HEK293T (cell line): ENCODE measurements around the gene TM4SF1.

Source experiments
- CTCF ChIA-PET: fragments of 350-600 bp; formaldehyde crosslinking; extraction: SDS; loops from one replicate; lab custom pipeline; 2021; ENCODE audit warnings: antibody characterized with exemption, inconsistent platforms; lab: Yijun Ruan, JAX
- POLR2A ChIA-PET: fragments of 350-600 bp; formaldehyde crosslinking; extraction: SDS; loops from one replicate; lab custom pipeline; 2020; ENCODE audit warnings: antibody characterized with exemption, inconsistent platforms; lab: Yijun Ruan, JAX
- DNase-seq: peaks from one replicate; pipeline ENCODE4 v3.0.0; 2012; ENCODE audit warnings: mixed read lengths; ENCODE audit errors: extremely low spot score
- ARNT ChIP-seq: fragments of 450-650 bp; IDR thresholded peaks from 2 replicates; pipeline ENCODE4 v1.6.1; 2017; ENCODE audit warnings: mild to moderate bottlenecking
- BHLHE40 ChIP-seq: fragments of 450-650 bp; IDR thresholded peaks from 2 replicates; pipeline ENCODE4 v1.6.1; 2016; ENCODE audit warnings: mild to moderate bottlenecking, moderate library complexity, borderline replicate concordance
- CTBP1 ChIP-seq: fragments of 450-650 bp; IDR thresholded peaks from 2 replicates; pipeline ENCODE4 v1.6.1; 2016; ENCODE audit warnings: borderline replicate concordance
- ELF4 ChIP-seq: fragments of 450-650 bp; IDR thresholded peaks from 2 replicates; pipeline ENCODE4 v1.6.1; 2017; ENCODE audit warnings: antibody characterized with exemption
- FOXA1 ChIP-seq: fragments of 450-650 bp; IDR thresholded peaks from 2 replicates; pipeline ENCODE4 v1.6.1; 2016; ENCODE audit warnings: mild to moderate bottlenecking
- FOXK2 ChIP-seq: fragments of 450-650 bp; IDR thresholded peaks from 2 replicates; pipeline ENCODE4 v1.6.1; 2016; ENCODE audit warnings: mild to moderate bottlenecking
- FOXM1 ChIP-seq: fragments of 450-650 bp; IDR thresholded peaks from 2 replicates; pipeline ENCODE4 v1.6.1; 2017; ENCODE audit warnings: mild to moderate bottlenecking, borderline replicate concordance
- HDGF ChIP-seq: fragments of 450-650 bp; IDR thresholded peaks from 2 replicates; pipeline ENCODE4 v1.6.1; 2017; ENCODE audit warnings: antibody characterized with exemption, borderline replicate concordance
- L3MBTL2 ChIP-seq: fragments of 450-650 bp; conservative IDR thresholded peaks from 2 replicates; pipeline ENCODE4 v1.6.1; 2016; ENCODE audit warnings: mild to moderate bottlenecking
- LEF1 ChIP-seq: fragments of 450-650 bp; IDR thresholded peaks from 2 replicates; pipeline ENCODE4 v1.6.1; 2017; ENCODE audit warnings: mild to moderate bottlenecking, borderline replicate concordance
- NFRKB ChIP-seq: fragments of 450-650 bp; IDR thresholded peaks from 2 replicates; pipeline ENCODE4 v1.6.1; 2016; ENCODE audit warnings: mild to moderate bottlenecking, moderate library complexity
- SP1 ChIP-seq: fragments of 450-650 bp; IDR thresholded peaks from 2 replicates; pipeline ENCODE4 v1.6.1; 2017
- SUZ12 ChIP-seq: fragments of 450-650 bp; IDR thresholded peaks from 2 replicates; pipeline ENCODE4 v1.6.1; 2016; ENCODE audit warnings: mild to moderate bottlenecking
- TARDBP ChIP-seq: fragments of 450-650 bp; IDR thresholded peaks from 2 replicates; pipeline ENCODE4 v1.6.1; 2016
- ZNF384 ChIP-seq: fragments of 450-650 bp; IDR thresholded peaks from 2 replicates; pipeline ENCODE4 v1.6.1; 2016
- TF ChIP-seq, protein P1 (sequence below): fragments of 450-650 bp; IDR thresholded peaks from 2 replicates; pipeline ENCODE4 v1.6.1; 2016

The TM4SF1 gene, protein sequence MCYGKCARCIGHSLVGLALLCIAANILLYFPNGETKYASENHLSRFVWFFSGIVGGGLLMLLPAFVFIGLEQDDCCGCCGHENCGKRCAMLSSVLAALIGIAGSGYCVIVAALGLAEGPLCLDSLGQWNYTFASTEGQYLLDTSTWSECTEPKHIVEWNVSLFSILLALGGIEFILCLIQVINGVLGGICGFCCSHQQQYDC

DNA sequence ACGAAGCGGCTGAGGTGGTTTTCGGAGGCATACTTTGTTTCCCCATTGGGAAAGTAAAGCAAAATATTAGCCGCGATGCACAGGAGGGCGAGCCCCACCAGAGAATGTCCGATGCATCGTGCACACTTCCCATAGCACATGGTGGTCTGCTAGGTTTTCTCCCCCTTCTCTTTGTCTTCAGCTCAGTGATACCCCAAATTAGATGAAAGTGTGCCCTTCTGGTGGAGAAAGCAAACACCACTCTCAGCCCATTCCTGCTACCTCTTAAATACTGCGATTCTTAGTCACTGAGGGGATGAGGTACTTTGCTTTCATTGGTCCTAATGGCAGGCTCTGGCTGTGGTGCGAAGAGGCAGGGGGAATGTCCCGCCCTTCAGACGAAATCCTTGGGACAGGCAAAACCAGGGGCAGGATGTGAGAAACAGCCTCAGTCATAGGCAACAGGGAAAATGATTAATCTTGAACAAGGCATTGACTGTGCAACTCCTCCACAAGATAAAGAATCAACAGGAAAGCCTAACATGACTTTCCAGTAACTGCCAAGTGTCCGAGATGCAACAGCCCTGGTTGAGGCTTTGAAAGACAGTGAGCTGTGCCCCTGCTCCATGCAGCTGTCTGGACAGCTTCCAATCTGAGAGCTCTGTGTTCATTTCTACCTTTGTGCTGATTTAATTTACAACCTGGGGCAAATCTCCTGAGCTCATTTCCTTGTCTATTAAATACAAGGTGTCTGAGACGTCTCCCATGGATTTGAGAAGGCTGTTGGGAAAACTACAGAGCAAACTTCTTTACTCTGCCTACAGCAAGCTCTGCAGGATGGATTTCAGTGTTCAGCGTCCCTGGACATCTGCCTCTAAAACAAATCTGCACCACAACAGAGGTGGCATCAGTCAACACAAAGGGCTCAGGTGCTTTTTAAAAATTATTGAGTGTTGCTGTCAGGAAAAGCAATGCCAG lies at the start of gene TM4SF1:
TM4SF1 (minus strand) TSS at position 242 of the 957 bp plus-strand sequence; CDS start at position 140, 102 bp downstream.
- ChIA-PET POLR2A (no interaction called here), CTCF (no interaction called here)
- TF ChIP-seq LEF1 (no peak), ZNF384 (no peak)
- DNase-seq = no peak

DNA sequence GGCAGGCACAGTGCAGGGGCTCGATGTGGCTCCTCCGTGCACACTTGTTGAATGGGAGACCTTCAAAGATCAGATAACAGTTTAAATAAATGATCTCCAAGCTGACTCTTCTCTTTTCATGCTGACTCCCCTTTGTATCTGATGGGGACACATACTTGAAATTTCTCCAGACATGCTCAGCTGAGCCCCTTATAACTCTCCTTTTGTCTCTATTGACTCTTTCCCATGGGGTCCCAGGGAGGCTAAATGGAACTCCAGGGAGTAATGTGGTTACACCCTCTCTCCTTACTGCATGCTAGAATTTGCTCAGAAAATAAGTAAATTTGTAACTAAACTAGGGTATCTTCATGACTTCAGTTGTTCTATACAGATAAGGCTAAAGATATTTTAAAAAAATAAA lies 48.9 kb upstream of the TM4SF1 start:
- TF ChIP-seq SP1 = no peak
- TF ChIP-seq FOXK2 = no peak
- TF ChIP-seq ELF4 = no peak
- TF ChIP-seq FOXA1 = no peak
- no peak for DNase-seq
- ChIA-PET CTCF (no interaction called here), POLR2A (no interaction called here)

DNA sequence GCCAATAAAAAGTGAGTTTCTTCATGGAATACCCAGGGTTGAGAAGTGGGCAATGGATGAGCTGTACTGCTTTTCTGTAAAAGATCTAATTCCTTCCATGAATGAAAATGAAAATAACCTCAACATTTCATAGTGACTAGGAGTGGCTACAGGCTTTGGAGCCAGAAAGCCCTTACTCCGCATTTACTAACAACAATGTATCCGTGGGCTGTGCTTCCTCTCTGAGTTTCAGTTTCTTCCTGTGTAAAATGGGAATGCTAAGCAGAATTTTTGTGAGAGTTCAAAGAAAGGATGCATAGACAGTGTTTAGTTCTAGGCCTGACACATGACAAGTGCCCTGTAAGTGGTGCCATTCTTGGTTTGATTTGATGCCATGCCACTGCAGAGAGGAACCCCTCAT lies 47.5 kb upstream of the TM4SF1 start:
- DNase-seq = no peak
- TF ChIP-seq CTBP1 (no peak), ARNT (no peak), NFRKB (no peak), FOXA1 (no peak), ELF4 (no peak), SUZ12 (no peak), TARDBP (no peak), FOXK2 (no peak), L3MBTL2 (no peak), FOXM1 (no peak)
- TF ChIP-seq, protein P1, sequence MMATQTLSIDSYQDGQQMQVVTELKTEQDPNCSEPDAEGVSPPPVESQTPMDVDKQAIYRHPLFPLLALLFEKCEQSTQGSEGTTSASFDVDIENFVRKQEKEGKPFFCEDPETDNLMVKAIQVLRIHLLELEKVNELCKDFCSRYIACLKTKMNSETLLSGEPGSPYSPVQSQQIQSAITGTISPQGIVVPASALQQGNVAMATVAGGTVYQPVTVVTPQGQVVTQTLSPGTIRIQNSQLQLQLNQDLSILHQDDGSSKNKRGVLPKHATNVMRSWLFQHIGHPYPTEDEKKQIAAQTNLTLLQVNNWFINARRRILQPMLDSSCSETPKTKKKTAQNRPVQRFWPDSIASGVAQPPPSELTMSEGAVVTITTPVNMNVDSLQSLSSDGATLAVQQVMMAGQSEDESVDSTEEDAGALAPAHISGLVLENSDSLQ = no peak
- ChIA-PET POLR2A (no interaction called here), CTCF (no interaction called here)

DNA sequence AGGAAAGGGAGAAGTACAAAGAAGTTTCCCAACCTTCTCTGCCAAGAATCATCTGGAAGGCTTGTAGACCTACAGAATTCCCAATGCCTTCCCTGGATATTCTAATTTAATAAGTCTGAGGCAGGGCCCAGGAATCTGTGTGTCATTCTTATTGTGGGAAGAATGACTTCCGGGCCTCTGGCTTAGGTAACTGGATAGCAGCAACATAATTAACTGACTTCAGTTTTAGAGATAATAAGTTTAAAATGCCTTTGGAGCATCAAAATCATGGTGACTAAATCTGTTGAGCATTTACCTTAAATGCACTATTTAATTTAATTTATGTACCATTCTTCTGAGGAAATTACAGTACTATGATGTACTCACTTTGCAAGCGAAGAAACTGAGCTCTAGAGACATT lies 44.3 kb upstream of the TM4SF1 start:
- ChIA-PET CTCF (no interaction called here), POLR2A (no interaction called here)
- DNase-seq = no peak
- TF ChIP-seq FOXK2 (no peak), SP1 (no peak), L3MBTL2 (no peak), TARDBP (no peak), ELF4 (no peak), FOXA1 (no peak)

DNA sequence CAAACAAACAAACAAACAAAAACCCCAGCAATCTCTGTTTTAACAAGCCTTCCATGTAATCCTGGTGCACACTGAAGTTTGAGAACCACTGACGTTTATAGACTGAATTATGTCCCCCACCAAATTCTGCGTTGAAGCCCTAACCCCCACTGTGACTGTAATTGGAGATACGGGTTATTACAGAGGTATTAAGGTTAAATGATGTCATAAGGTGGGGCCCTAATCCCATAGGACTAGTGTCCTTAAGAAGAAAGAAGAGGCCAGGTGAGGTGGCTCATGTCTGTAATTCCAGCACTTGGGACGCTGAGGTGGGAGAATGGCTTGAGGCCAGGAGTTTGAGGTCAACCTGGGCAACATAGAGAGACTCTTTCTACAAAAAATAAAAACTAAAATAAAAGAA lies 42.4 kb upstream of the TM4SF1 start:
- POLR2A ChIA-PET = no interaction called here
- CTCF ChIA-PET = no interaction called here
- no peak for DNase-seq
- TF ChIP-seq SP1 = no peak
- no peak for TF ChIP-seq TARDBP
- no peak for TF ChIP-seq FOXM1
- TF ChIP-seq, protein P1 = no peak
- no peak for TF ChIP-seq SUZ12
- no peak for TF ChIP-seq NFRKB
- no peak for TF ChIP-seq ARNT
- TF ChIP-seq FOXK2 = no peak
- TF ChIP-seq FOXA1 = no peak
- no peak for TF ChIP-seq ELF4
- TF ChIP-seq CTBP1 = no peak
- no peak for TF ChIP-seq LEF1
- no peak for TF ChIP-seq L3MBTL2
- TF ChIP-seq HDGF = no peak
- no peak for TF ChIP-seq ZNF384
- no peak for TF ChIP-seq BHLHE40

DNA sequence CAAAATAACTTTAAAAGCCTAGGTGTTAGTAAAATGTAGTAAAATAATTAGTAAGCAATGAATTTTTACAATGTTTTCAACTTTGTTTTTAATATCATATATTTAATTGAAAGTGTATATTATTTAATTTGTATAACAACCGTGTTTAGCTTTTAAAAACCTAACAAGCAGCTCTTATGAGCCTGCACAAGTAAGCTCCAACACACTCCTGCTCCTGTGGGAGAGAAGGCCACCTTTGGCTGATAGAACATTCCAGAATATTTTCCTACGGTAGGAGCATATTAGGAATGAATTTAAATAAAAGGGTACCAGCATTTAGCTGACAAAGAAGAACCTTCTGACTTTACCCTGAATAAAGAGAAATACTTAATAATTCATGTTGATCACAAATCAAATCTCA lies 40.3 kb upstream of the TM4SF1 start:
- POLR2A ChIA-PET = no interaction called here

More for the DNA sequence above, 40.3 kb upstream of the TM4SF1 start:
- CTCF ChIA-PET = no interaction called here
- TF ChIP-seq SUZ12 (no peak), BHLHE40 (no peak), LEF1 (no peak), L3MBTL2 (no peak), HDGF (no peak), SP1 (no peak), FOXK2 (no peak), ARNT (no peak), FOXA1 (no peak), TARDBP (no peak), CTBP1 (no peak), NFRKB (no peak), ELF4 (no peak), ZNF384 (no peak), FOXM1 (no peak)
- TF ChIP-seq, protein P1 = no peak
- DNase-seq = no peak
